K562 (cell line): Measurements from ENCODE around the gene SCG2. TPM values are rescaled to one million over a fixed set of nuclear protein-coding genes. Genes with fewer than 3 reads are reported as not detected.

Experiments
- ATAC-seq: fragments of 200-7000 bp; cut with Tn5 transposase; 3 replicates; pipeline ENCODE4 v1.9.1; 2020; ENCODE audit warnings: moderate library complexity
- BruUV-seq: library from RNA; stranded (reverse); fragments of 400-500 nt; replicated peaks from 2 replicates; lab custom pipeline; 2021; lab: Mats Ljungman, UMichigan
- CTCF ChIA-PET: fragments of 300-600 bp; formaldehyde crosslinking; extraction: SDS; loops from one replicate; lab custom pipeline; 2021; ENCODE audit warnings: low intra/inter-chr PET ratio; lab: Yijun Ruan, JAX
- POLR2A ChIA-PET: fragments of 300-600, 350-650 bp; sonication (Branson Sonifier 250); formaldehyde crosslinking; extraction: SDS; loops from one replicate; lab custom pipeline; 2021; ENCODE audit warnings: antibody characterized with exemption, inconsistent platforms; lab: Yijun Ruan, JAX
- DNase-seq, 4 experiments: peaks; one replicate each; pipeline versions ENCODE4 v3.0.0 to v3.0.0-alpha.2; 2011 to 2018; ENCODE audit warnings: low spot score in 3 of 4, mixed read lengths in 3 of 4; ENCODE audit errors: extremely low read depth in 1 of 4
- FAIRE-seq: peaks from 2 replicates; lab custom pipeline; 2011; peaks lifted over from hg19 to GRCh38; lab: Jason Lieb, UNC
- H2AFZ ChIP-seq: 2 replicates; pipeline ENCODE4 v1.6.0; 2011; ENCODE audit warnings: low read depth, low read length, control low read depth, inconsistent platforms
- H3K27ac ChIP-seq: fragments of 200-600 bp; 3 replicates; pipeline ENCODE4 v1.8.0; 2011; ENCODE audit warnings: low read depth, mild to moderate bottlenecking, control low read depth, inconsistent platforms, low read length, moderate library complexity, mixed read lengths; ENCODE audit errors: extremely low read depth
- H3K27me3 ChIP-seq, 2 experiments: fragments of 300-600 bp in 1 of 2; 2 replicates in 1 of 2; 3 replicates in 1 of 2; pipeline versions ENCODE4 v1.6.0 to v1.8.0; 2011; ENCODE audit warnings: inconsistent platforms in 2 of 2, low read length in 2 of 2, mild to moderate bottlenecking in 1 of 2, mixed read lengths in 1 of 2, moderate library complexity in 1 of 2; ENCODE audit not compliant: control insufficient read depth in 2 of 2, insufficient read depth in 2 of 2
- H3K36me3 ChIP-seq: fragments of 300-600 bp; 3 replicates; pipeline ENCODE4 v1.8.0; 2011; ENCODE audit warnings: mild to moderate bottlenecking, low read length, inconsistent platforms; ENCODE audit not compliant: control insufficient read depth, insufficient read depth
- H3K4me1 ChIP-seq, 2 experiments: fragments of 200-600 bp in 1 of 2; replicated peaks in 1 of 2; 2 replicates in 1 of 2; 3 replicates in 1 of 2; pipeline versions ENCODE4 v1.5.1 to v1.8.0; 2011; ENCODE audit warnings: inconsistent platforms in 2 of 2, low read length in 2 of 2, mild to moderate bottlenecking in 1 of 2, mixed read lengths in 1 of 2, moderate library complexity in 1 of 2; ENCODE audit not compliant: control insufficient read depth in 2 of 2, insufficient read depth in 2 of 2
- H3K4me2 ChIP-seq: 2 replicates; pipeline ENCODE4 v1.6.1; 2011; ENCODE audit warnings: low read length, control low read depth, inconsistent platforms, mixed read lengths; ENCODE audit not compliant: insufficient read depth
- H3K4me3 ChIP-seq: fragments of 200-600 bp; sonication (generic), shearing (Covaris generic); 2 replicates; pipeline ENCODE4 v1.5.1; 2016; ENCODE audit warnings: control low read depth, inconsistent platforms
- H3K79me2 ChIP-seq: fragments of 200-600 bp; 3 replicates; pipeline ENCODE4 v1.8.0; 2011; ENCODE audit warnings: low read length, inconsistent platforms; ENCODE audit not compliant: control insufficient read depth, insufficient read depth
- H3K9ac ChIP-seq, 2 experiments: 2 replicates each; pipeline versions ENCODE4 v1.6.0 to v1.6.1; 2011; ENCODE audit warnings: low read depth in 2 of 2, low read length in 2 of 2, control low read depth in 1 of 2, inconsistent platforms in 1 of 2, mild to moderate bottlenecking in 1 of 2, mixed read lengths in 1 of 2; ENCODE audit not compliant: insufficient read depth in 1 of 2
- H3K9me1 ChIP-seq: one replicate; pipeline ENCODE4 v1.6.0; 2011; ENCODE audit warnings: inconsistent platforms, mild to moderate bottlenecking, low read length, moderate library complexity; ENCODE audit not compliant: control insufficient read depth, insufficient read depth
- H3K9me3 ChIP-seq: replicated peaks from 2 replicates; pipeline ENCODE4 v1.5.1; 2011; ENCODE audit warnings: low read depth, low read length, inconsistent platforms; ENCODE audit not compliant: control insufficient read depth, insufficient read depth
- H4K20me1 ChIP-seq: replicated peaks from 2 replicates; pipeline ENCODE4 v1.6.1; 2011; ENCODE audit warnings: low read length, inconsistent platforms, mixed read lengths; ENCODE audit not compliant: control insufficient read depth, insufficient read depth
- HNRNPUL1 ChIP-seq: fragments of 200-400 bp; formaldehyde crosslinking; IDR thresholded peaks from 2 replicates; pipeline ENCODE4 v1.6.1; 2017; ENCODE audit warnings: low read length
- HOMEZ ChIP-seq: fragments of 250-450 bp; sonication (Bioruptor Pico); IDR thresholded peaks from 2 replicates; pipeline ENCODE4 v1.4.0; 2020; ENCODE audit warnings: mild to moderate bottlenecking, moderate library complexity
- HOXB6 ChIP-seq: fragments of 250-450 bp; sonication (Bioruptor Pico); IDR thresholded peaks from 2 replicates; pipeline ENCODE4 v1.5.1; 2022; ENCODE audit warnings: mild to moderate bottlenecking, borderline replicate concordance
- JUN ChIP-seq, 2 experiments: sonication (generic) in 1 of 2; formaldehyde crosslinking in 1 of 2; IDR thresholded peaks; 2 replicates each; pipeline versions ENCODE4 v1.6.1 to v1.8.0; 2012 to 2022; ENCODE audit warnings: borderline replicate concordance in 2 of 2, mild to moderate bottlenecking in 2 of 2, improper control_type of control experiment in 1 of 2, low read depth in 1 of 2, low read length in 1 of 2, missing genetic modification reagents in 1 of 2
- JUND ChIP-seq, 2 experiments: IDR thresholded peaks; 2 replicates in 1 of 2; 3 replicates in 1 of 2; pipeline ENCODE4 v1.6.1; 2011; ENCODE audit warnings: borderline replicate concordance in 2 of 2, low read depth in 2 of 2, low read length in 2 of 2, improper control_type of control experiment in 1 of 2, missing biosample characterization in 1 of 2, missing genetic modification characterization in 1 of 2, missing genetic modification reagents in 1 of 2
- L3MBTL2 ChIP-seq: fragments of 450-650 bp; IDR thresholded peaks from 2 replicates; pipeline ENCODE4 v1.6.1; 2016; ENCODE audit warnings: mild to moderate bottlenecking, moderate library complexity
- MAFK ChIP-seq: IDR thresholded peaks from 2 replicates; pipeline ENCODE4 v1.6.1; 2011; ENCODE audit warnings: low read length, improper control_type of control experiment
- STAT5B ChIP-seq: fragments of 250-450 bp; sonication (Bioruptor Pico); IDR thresholded peaks from 2 replicates; pipeline ENCODE4 v1.8.0; 2021; ENCODE audit warnings: mild to moderate bottlenecking, inconsistent platforms
- TFAP4 ChIP-seq: sonication (generic); formaldehyde crosslinking; IDR thresholded peaks from 2 replicates; pipeline ENCODE4 v1.8.0; 2022; ENCODE audit warnings: missing genetic modification reagents, mild to moderate bottlenecking, moderate library complexity, borderline replicate concordance
- XRCC5 ChIP-seq: fragments of 200-400 bp; formaldehyde crosslinking; IDR thresholded peaks from 2 replicates; pipeline ENCODE4 v1.6.1; 2017; ENCODE audit warnings: low read depth, mild to moderate bottlenecking, low read length
- ZBTB8A ChIP-seq: fragments of 450-650 bp; IDR thresholded peaks from 2 replicates; pipeline ENCODE4 v1.6.1; 2018; ENCODE audit warnings: mild to moderate bottlenecking, moderate library complexity; ENCODE audit not compliant: partially characterized antibody
- ZFP30 ChIP-seq: fragments of 250-450 bp; sonication (Bioruptor Pico); IDR thresholded peaks from 2 replicates; pipeline ENCODE4 v1.8.0; 2022; ENCODE audit warnings: moderate library complexity, mild to moderate bottlenecking, inconsistent platforms, borderline replicate concordance
- ZNF184 ChIP-seq: sonication (generic); formaldehyde crosslinking; IDR thresholded peaks from 2 replicates; pipeline ENCODE4 v1.5.0; 2020; ENCODE audit warnings: missing genetic modification reagents
- ZNF280A ChIP-seq: fragments of 450-650 bp; IDR thresholded peaks from 2 replicates; pipeline ENCODE4 v1.6.1; 2018; ENCODE audit warnings: mild to moderate bottlenecking, low read depth; ENCODE audit not compliant: partially characterized antibody
- WGBS: fragments of 100-300 bp; shearing (Covaris generic); methylation state at CpG from one replicate; pipeline ENCODE4 v1.1.6; 2016; ENCODE audit warnings: low coverage, mixed read lengths; ENCODE audit not compliant: insufficient coverage; ENCODE audit errors: missing lambda C conversion rate; 5-methylcytosine and 5-hydroxymethylcytosine counted together
- in situ Hi-C: fragments of 300-500 bp; cut with MboI; formaldehyde crosslinking; loops from 4 replicates; pipeline ENCODE4 v1.15.0; 2018; ENCODE audit warnings: inconsistent platforms, mixed read lengths
- intact Hi-C: fragments of 100-400 bp; cut with micrococcal nuclease; formaldehyde crosslinking; loops from 2 replicates; pipeline ENCODE4 v1.14.2; 2022
- polyA plus RNA-seq, 8 experiments: library from polyadenylated mRNA; depleted of rRNA in 4 of 8; stranded (reverse) in 5 of 8; unstranded in 3 of 8; fragments of >200 nt; fragmentation: Nextera tagmentation in 2 of 8; fragmentation: Illumina TruSeq in 1 of 8; extraction: Ambion mirVana in 2 of 8; extraction: Trizol in 1 of 8; gene quantifications; 2 replicates each; pipeline versions ENCODE4 v1.2.1 to v1.2.3, GENCODE V29; 2011 to 2014; ENCODE audit warnings: inconsistent platforms in 1 of 8, missing spikeins in 1 of 8
- total RNA-seq, 7 experiments: library from RNA; depleted of rRNA in 6 of 7; stranded (reverse); fragments of >200 nt in 6 of 7; fragmentation: Illumina TruSeq in 2 of 7; extraction: Trizol in 2 of 7; gene quantifications; 2 replicates each; pipeline versions ENCODE4 v1.2.1 to v1.2.3, GENCODE V29; 2011 to 2021; ENCODE audit warnings: low replicate concordance in 1 of 7
- TF ChIP-seq, protein P1 (sequence below): fragments of 450-650 bp; IDR thresholded peaks from 2 replicates; pipeline ENCODE4 v1.6.1; 2016; ENCODE audit warnings: low read depth, mild to moderate bottlenecking, moderate library complexity
- TF ChIP-seq, protein P2 (sequence below): sonication (generic); formaldehyde crosslinking; IDR thresholded peaks from 2 replicates; pipeline ENCODE4 v1.8.0; 2022; ENCODE audit warnings: mild to moderate bottlenecking, missing genetic modification reagents

The SCG2 gene
- total and polyA plus RNA-seq, 9 of the 15 experiments (the other 6 are each of a cell fraction or from before 2014, with no cell fraction given), result 0.07 to 1.6 (median 1.1) TPM

- Histone ChIP-seq H3K9me1 (no peaks in the 10 kb centered on the region), H3K4me1 (no peaks in the 10 kb centered on the region; a peak in 2 of 5 replicates), H2AFZ (no peak overlapping the region), H3K9ac (no peak overlapping the region), H3K36me3 (no peaks in the 10 kb centered on the region), H3K9me3 (no peaks in the 10 kb centered on the region), H3K27ac (no peak overlapping the region), H3K4me2 (no peak overlapping the region), H3K4me3 (no peak overlapping the region), H3K79me2 (no peaks in the 10 kb centered on the region), H4K20me1 (no peaks in the 10 kb centered on the region), H3K27me3 (no peaks in the 10 kb centered on the region)
- TF ChIP-seq HOXB6 (CRISPR knock-in tag), result no peak
- TF ChIP-seq ZNF280A, result no peak
- TF ChIP-seq, protein P1, sequence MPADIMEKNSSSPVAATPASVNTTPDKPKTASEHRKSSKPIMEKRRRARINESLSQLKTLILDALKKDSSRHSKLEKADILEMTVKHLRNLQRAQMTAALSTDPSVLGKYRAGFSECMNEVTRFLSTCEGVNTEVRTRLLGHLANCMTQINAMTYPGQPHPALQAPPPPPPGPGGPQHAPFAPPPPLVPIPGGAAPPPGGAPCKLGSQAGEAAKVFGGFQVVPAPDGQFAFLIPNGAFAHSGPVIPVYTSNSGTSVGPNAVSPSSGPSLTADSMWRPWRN, result no peak
- TF ChIP-seq XRCC5, result no peak
- TF ChIP-seq TFAP4 (CRISPR knock-in tag), result no peak
- TF ChIP-seq JUN (IDR thresholded peaks at IDR 0.05; ENCODE audit: borderline replicate concordance, low read depth, low read length), result no peak
- TF ChIP-seq JUN (CRISPR knock-in tag; IDR thresholded peaks at IDR 0.05; ENCODE audit: borderline replicate concordance), result no peak
- no peak for TF ChIP-seq HNRNPUL1
- TF ChIP-seq L3MBTL2, result no peak
- TF ChIP-seq ZBTB8A, result no peak
- TF ChIP-seq ZFP30 (CRISPR knock-in tag), result no peak
- TF ChIP-seq MAFK, result no peak
- TF ChIP-seq HOMEZ, result no peak
- no peak for TF ChIP-seq STAT5B (CRISPR knock-in tag)
- no peak for TF ChIP-seq ZNF184 (CRISPR knock-in tag)
- TF ChIP-seq JUND (IDR thresholded peaks at IDR 0.05; ENCODE audit: borderline replicate concordance, low read depth, low read length), result no peak
- TF ChIP-seq JUND (tag; IDR thresholded peaks at IDR 0.05; ENCODE audit: borderline replicate concordance, low read depth, low read length), result no peak
- TF ChIP-seq, protein P2, sequence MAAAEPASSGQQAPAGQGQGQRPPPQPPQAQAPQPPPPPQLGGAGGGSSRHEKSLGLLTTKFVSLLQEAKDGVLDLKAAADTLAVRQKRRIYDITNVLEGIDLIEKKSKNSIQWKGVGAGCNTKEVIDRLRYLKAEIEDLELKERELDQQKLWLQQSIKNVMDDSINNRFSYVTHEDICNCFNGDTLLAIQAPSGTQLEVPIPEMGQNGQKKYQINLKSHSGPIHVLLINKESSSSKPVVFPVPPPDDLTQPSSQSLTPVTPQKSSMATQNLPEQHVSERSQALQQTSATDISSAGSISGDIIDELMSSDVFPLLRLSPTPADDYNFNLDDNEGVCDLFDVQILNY (CRISPR knock-in tag), result no peak
- BruUV-seq, result no TSS peak
- in situ Hi-C loops, result no loop called here
- FAIRE-seq, result no peak
- ChIA-PET POLR2A (no interaction called here), CTCF (no interaction called here)
- no peak for ATAC-seq
- 33% methylated on average over 2 of the region's 4 CpGs for WGBS
- intact Hi-C loops, result no loop called here
- no peak for DNase-seq
These were observed 41.1 kb upstream of the SCG2 start for GRCh38 chr2:223643309-223643708.
